ENCODE data around the gene PRKCE.

Gene PRKCE

GRCh38 chr2:46002507-46002883 is 351.0 kb downstream of the PRKCE start:
- H3K4me3 ChIP-seq (ENCODE audit: low read depth, low read length): no peak overlapping the region
- TF ChIP-seq CTCF (IDR thresholded peaks at IDR 0.05; ENCODE audit: borderline replicate concordance, insufficient read depth, low read depth, low read length): no peak

DNA sequence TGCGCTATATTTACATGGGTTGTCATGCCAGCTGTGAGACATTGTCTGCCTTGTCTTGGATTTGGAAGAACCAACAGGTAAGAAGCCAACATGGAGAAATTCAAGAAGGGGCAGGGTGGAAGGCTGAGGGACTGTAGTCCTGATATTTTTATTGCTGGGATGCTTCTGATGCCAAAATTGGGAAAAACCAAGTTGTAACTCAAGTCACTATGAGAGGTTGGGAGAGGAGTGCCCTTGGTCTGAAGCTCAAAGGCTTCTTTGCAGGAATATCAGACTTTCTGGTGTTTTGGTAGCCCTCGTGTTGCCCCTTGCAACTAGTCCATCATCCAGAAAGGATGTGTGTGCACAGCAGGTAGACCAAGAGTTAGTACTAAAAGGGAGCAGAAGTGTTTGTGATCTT is 351.5 kb downstream of the PRKCE start:
- no peak overlapping the region for H3K4me3 ChIP-seq (ENCODE audit: low read depth, low read length)
- no peak for TF ChIP-seq CTCF (IDR thresholded peaks at IDR 0.05; ENCODE audit: borderline replicate concordance, insufficient read depth, low read depth, low read length)

DNA sequence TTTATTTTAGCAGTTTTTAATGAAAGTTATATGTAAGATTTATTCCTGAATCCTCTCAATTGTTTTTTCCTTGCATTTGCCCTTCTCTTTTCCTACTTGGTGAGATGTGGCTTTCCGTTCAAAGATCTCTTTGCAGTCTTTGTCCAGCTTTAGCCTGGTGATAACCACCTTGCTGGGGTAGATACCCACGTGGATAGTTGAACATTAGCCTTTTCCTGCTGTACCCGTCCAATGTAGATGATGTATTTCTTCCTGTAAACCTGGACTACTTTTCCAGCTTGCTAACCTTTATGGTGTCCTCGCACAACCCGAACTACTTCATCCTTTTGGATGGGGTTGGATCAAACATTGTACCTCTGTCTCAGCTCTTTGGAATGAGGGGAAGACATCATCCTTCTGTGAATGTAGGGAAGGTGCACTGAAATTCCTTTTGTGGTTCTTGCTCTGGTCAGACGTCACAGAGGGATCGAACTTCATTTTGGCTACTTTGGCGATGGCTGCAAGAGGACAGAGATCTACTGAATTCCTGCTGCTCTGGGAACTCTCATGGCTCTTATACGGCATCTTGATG is 352.5 kb downstream of the PRKCE start:
- no peak for TF ChIP-seq CTCF (IDR thresholded peaks at IDR 0.05; ENCODE audit: borderline replicate concordance, insufficient read depth, low read depth, low read length)
- no peak overlapping the region for H3K4me3 ChIP-seq (ENCODE audit: low read depth, low read length)

GRCh38 chr2:46006473-46007025 is 355.1 kb downstream of the PRKCE start:
- no peak overlapping the region for H3K4me3 ChIP-seq (ENCODE audit: low read depth, low read length)
- TF ChIP-seq CTCF (IDR thresholded peaks at IDR 0.05; ENCODE audit: borderline replicate concordance, insufficient read depth, low read depth, low read length): no peak

DNA sequence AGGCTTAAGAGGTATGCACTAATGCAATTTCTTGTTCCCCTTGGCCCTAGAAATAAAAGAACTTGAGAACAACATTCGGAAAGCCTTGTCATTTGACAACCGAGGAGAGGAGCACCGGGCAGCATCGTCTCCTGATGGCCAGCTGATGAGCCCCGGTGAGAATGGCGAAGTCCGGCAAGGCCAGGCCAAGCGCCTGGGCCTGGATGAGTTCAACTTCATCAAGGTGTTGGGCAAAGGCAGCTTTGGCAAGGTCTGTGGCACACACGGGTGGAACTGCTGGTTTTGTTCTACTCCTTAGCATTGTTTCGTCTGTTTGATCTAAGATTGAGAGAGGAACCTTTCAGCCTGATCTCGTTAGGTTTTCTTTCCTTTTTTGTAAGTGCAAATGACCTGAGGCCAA is 355.9 kb downstream of the PRKCE start:
- TF ChIP-seq CTCF (IDR thresholded peaks at IDR 0.05; ENCODE audit: borderline replicate concordance, insufficient read depth, low read depth, low read length): no peak
- no peak overlapping the region for H3K4me3 ChIP-seq (ENCODE audit: low read depth, low read length)

- no peak for TF ChIP-seq CTCF (IDR thresholded peaks at IDR 0.05; ENCODE audit: borderline replicate concordance, insufficient read depth, low read depth, low read length)
- H3K4me3 ChIP-seq (ENCODE audit: low read depth, low read length): no peak overlapping the region
Observed at GRCh38 chr2:46008091-46008870, 356.8 kb downstream of the PRKCE start.

DNA sequence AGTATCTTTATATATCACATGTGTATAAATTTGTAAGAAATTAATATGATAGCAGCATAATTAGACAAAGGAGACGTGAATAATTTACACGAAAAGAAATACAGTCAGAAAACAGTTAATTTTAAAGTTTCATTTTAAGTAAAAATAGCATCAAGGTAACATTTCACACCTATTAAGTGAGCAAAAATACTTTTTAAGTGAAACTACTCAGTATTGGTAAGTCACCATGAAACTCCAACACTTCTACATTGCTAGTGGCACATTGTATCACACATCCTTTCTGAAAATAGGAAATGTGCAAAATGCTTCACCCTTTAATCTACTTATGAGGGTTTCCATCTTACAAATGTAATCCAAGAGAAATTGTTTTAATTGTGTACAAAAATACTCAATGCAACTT is 357.8 kb downstream of the PRKCE start:
- H3K4me3 ChIP-seq (ENCODE audit: low read depth, low read length): no peak overlapping the region
- TF ChIP-seq CTCF (IDR thresholded peaks at IDR 0.05; ENCODE audit: borderline replicate concordance, insufficient read depth, low read depth, low read length): no peak
